Skeletal muscle satellite cell (primary cell): ENCODE data around the gene SEC61A2.
"Not testable (repeated sequence)": the region's sequence is repeated elsewhere in the genome, so short reads cannot be mapped to it uniquely, and the experiment has no call there.

Source experiments
- H3K27me3 ChIP-seq: 2 replicates; pipeline ENCODE4 v1.7.0; 2013; ENCODE audit warnings: low read length; ENCODE audit not compliant: control insufficient read depth, insufficient read depth
- H3K36me3 ChIP-seq: 2 replicates; pipeline ENCODE4 v1.7.0; 2013; ENCODE audit warnings: mild to moderate bottlenecking, control low read depth, low read length; ENCODE audit not compliant: insufficient read depth
- H3K4me1 ChIP-seq: 2 replicates; pipeline ENCODE4 v1.7.0; 2013; ENCODE audit warnings: low read length; ENCODE audit not compliant: control insufficient read depth, insufficient read depth
- H3K4me2 ChIP-seq: 2 replicates; pipeline ENCODE4 v1.7.0; 2013; ENCODE audit warnings: mild to moderate bottlenecking, low read length
- H3K4me3 ChIP-seq: 2 replicates; pipeline ENCODE4 v1.7.0; 2013; ENCODE audit warnings: low read length
- H3K9ac ChIP-seq: 2 replicates; pipeline ENCODE4 v1.7.0; 2013; ENCODE audit warnings: mild to moderate bottlenecking, low read depth, low read length, moderate library complexity
- H3K9me3 ChIP-seq: replicated peaks from 2 replicates; pipeline ENCODE4 v1.7.0; 2013; ENCODE audit warnings: mild to moderate bottlenecking, control low read depth, low read length

The SEC61A2 gene

GRCh38 chr10:12162927-12163326 is 33.5 kb downstream of the SEC61A2 start:
- Histone ChIP-seq H3K4me1 (no peaks in the 10 kb centered on the region), H3K9ac (no peak overlapping the region), H3K9me3 (no peaks in the 10 kb centered on the region), H3K36me3 (peaks cover 54% of the 10 kb centered on the region), H3K27me3 (no peaks in the 10 kb centered on the region), H3K4me2 (no peak overlapping the region), H3K4me3 (no peak overlapping the region)

GRCh38 chr10:12164085-12164484 is 34.6 kb downstream of the SEC61A2 start:
- Histone ChIP-seq H3K36me3 (peaks cover 51% of the 10 kb centered on the region), H3K9ac (no peak overlapping the region), H3K27me3 (no peaks in the 10 kb centered on the region), H3K4me3 (no peak overlapping the region), H3K4me1 (no peaks in the 10 kb centered on the region), H3K9me3 (no peaks in the 10 kb centered on the region), H3K4me2 (no peak overlapping the region)

- Histone ChIP-seq H3K9ac (no peak overlapping the region), H3K4me3 (no peak overlapping the region), H3K36me3 (peaks cover 61% of the 10 kb centered on the region), H3K27me3 (no peaks in the 10 kb centered on the region), H3K9me3 (no peaks in the 10 kb centered on the region), H3K4me2 (no peak overlapping the region), H3K4me1 (no peaks in the 10 kb centered on the region)
Observed at GRCh38 chr10:12165036-12165435, 35.6 kb downstream of the SEC61A2 start.

GRCh38 chr10:12165999-12166775 is 36.7 kb downstream of the SEC61A2 start:
- Histone ChIP-seq H3K4me1 (no peaks in the 10 kb centered on the region), H3K36me3 (peaks cover 68% of the 10 kb centered on the region)

GRCh38 chr10:12171512-12171911 is 42.0 kb downstream of the SEC61A2 start:
- H3K4me1 ChIP-seq, H3K9me3 ChIP-seq, H3K4me2 ChIP-seq, H3K4me3 ChIP-seq, H3K27me3 ChIP-seq, H3K9ac ChIP-seq: not testable (repeated sequence)
- peaks cover 56% of the 10 kb centered on the region for H3K36me3 ChIP-seq

More at GRCh38 chr10:12165999-12166775, 36.7 kb downstream of the SEC61A2 start:
- H3K4me3 ChIP-seq = no peak overlapping the region
- H3K9ac ChIP-seq = no peak overlapping the region
- no peaks in the 10 kb centered on the region for H3K27me3 ChIP-seq
- H3K4me2 ChIP-seq = no peak overlapping the region
- no peaks in the 10 kb centered on the region for H3K9me3 ChIP-seq

- no peaks in the 10 kb centered on the region for H3K9me3 ChIP-seq
- H3K4me1 ChIP-seq = no peaks in the 10 kb centered on the region
- peaks cover 31% of the 10 kb centered on the region for H3K36me3 ChIP-seq
- H3K4me3 ChIP-seq = no peak overlapping the region
- no peak overlapping the region for H3K4me2 ChIP-seq
- no peak overlapping the region for H3K9ac ChIP-seq
- H3K27me3 ChIP-seq = no peaks in the 10 kb centered on the region
Observed at GRCh38 chr10:12177642-12178041, 48.2 kb downstream of the SEC61A2 start.

GRCh38 chr10:12179606-12180170 is 50.2 kb downstream of the SEC61A2 start:
- Histone ChIP-seq H3K9me3 (no peaks in the 10 kb centered on the region), H3K4me3 (no peak overlapping the region), H3K27me3 (no peaks in the 10 kb centered on the region), H3K36me3 (peaks cover 39% of the 10 kb centered on the region), H3K4me2 (no peak overlapping the region), H3K9ac (no peak overlapping the region), H3K4me1 (no peaks in the 10 kb centered on the region)

GRCh38 chr10:12180221-12180974 is 50.9 kb downstream of the SEC61A2 start:
- Histone ChIP-seq H3K4me3 (no peak overlapping the region), H3K9me3 (no peaks in the 10 kb centered on the region), H3K9ac (no peak overlapping the region), H3K36me3 (peaks cover 43% of the 10 kb centered on the region), H3K27me3 (no peaks in the 10 kb centered on the region), H3K4me1 (no peaks in the 10 kb centered on the region), H3K4me2 (no peak overlapping the region)

- Histone ChIP-seq H3K9me3 (no peaks in the 10 kb centered on the region), H3K9ac (no peak overlapping the region), H3K36me3 (peaks cover 50% of the 10 kb centered on the region), H3K4me1 (no peaks in the 10 kb centered on the region), H3K4me2 (no peak overlapping the region), H3K27me3 (no peaks in the 10 kb centered on the region), H3K4me3 (no peak overlapping the region)
Observed at GRCh38 chr10:12181065-12181775, 51.7 kb downstream of the SEC61A2 start.

- Histone ChIP-seq H3K4me3 (no peak overlapping the region), H3K36me3 (peaks cover 39% of the 10 kb centered on the region), H3K27me3 (no peaks in the 10 kb centered on the region), H3K4me2 (no peak overlapping the region), H3K4me1 (no peaks in the 10 kb centered on the region), H3K9ac (no peak overlapping the region), H3K9me3 (no peaks in the 10 kb centered on the region)
Observed at GRCh38 chr10:12184165-12184564, 54.7 kb downstream of the SEC61A2 start.

- Histone ChIP-seq H3K9me3 (no peaks in the 10 kb centered on the region), H3K36me3 (peaks cover 28% of the 10 kb centered on the region), H3K9ac (no peak overlapping the region), H3K4me3 (no peak overlapping the region), H3K27me3 (no peaks in the 10 kb centered on the region), H3K4me1 (peaks cover 6% of the 10 kb centered on the region), H3K4me2 (no peak overlapping the region)
Observed at GRCh38 chr10:12186323-12186722, 56.8 kb downstream of the SEC61A2 start.
